ENCODE results near the gene SLC2A14. TPM values are rescaled to one million over a fixed set of nuclear protein-coding genes. Genes with fewer than 3 reads are reported as not detected.

Gene SLC2A14
- total RNA-seq, 1 donor from 2014 or later, result 0.05 TPM

Other genes starting within 250 kb of the SLC2A14 start
- not detected in 2 replicates for gene APOBEC1, start 207.0 kb downstream of the SLC2A14 start, total RNA-seq
- not detected in 2 replicates for gene GDF3, start 177.1 kb downstream of the SLC2A14 start, total RNA-seq
- not detected in 2 replicates for gene DPPA3, start 161.5 kb downstream of the SLC2A14 start, total RNA-seq
- not detected in 2 replicates for gene CLEC4C, start 125.5 kb downstream of the SLC2A14 start, total RNA-seq
- gene NANOGNB, start 107.7 kb downstream of the SLC2A14 start, total RNA-seq, result not detected in 2 replicates
- not detected in 2 replicates for gene NANOG, start 83.5 kb downstream of the SLC2A14 start, total RNA-seq
- gene SLC2A3, start 63.3 kb upstream of the SLC2A14 start, total RNA-seq, result 456 and 474 TPM in 2 replicates
- gene FOXJ2, start 159.8 kb upstream of the SLC2A14 start, total RNA-seq, result 16.5 and 16.8 TPM in 2 replicates
- gene C3AR1, start 193.4 kb upstream of the SLC2A14 start, total RNA-seq, result 0.50 and 0.62 TPM in 2 replicates
- 25.7 and 27.9 TPM in 2 replicates for gene NECAP1, start 209.4 kb upstream of the SLC2A14 start, total RNA-seq